Dedifferentiated amniotic fluid mesenchymal stem cell (primary cell): Measurements from ENCODE around the gene KLC3.

Experiments used
- DNase-seq: peaks from one replicate; pipeline ENCODE4 v3.0.0-alpha.2; 2016; ENCODE audit errors: extremely low spot score

Gene KLC3

GRCh38 chr19:45349126-45349415 is 8.5 kb downstream of the KLC3 start:
- DNase-seq, result no peak

- no peak for DNase-seq
Measured at GRCh38 chr19:45349430-45349941, 8.9 kb downstream of the KLC3 start.

GRCh38 chr19:45350477-45351058 is 10.0 kb downstream of the KLC3 start:
- DNase-seq, result no peak

- DNase-seq, result no peak
Measured at GRCh38 chr19:45351401-45351952, 10.9 kb downstream of the KLC3 start.

- DNase-seq, result no peak
Measured at GRCh38 chr19:45352062-45352461, 11.5 kb downstream of the KLC3 start.

GRCh38 chr19:45352471-45352870 is 11.9 kb downstream of the KLC3 start:
- DNase-seq, result no peak

- DNase-seq, result no peak
Measured at GRCh38 chr19:45352914-45353796, 12.6 kb downstream of the KLC3 start.

- no peak for DNase-seq
Measured at GRCh38 chr19:45354241-45354842, 13.8 kb downstream of the KLC3 start.

- DNase-seq, result no peak
Measured at GRCh38 chr19:45355402-45355801, 14.9 kb downstream of the KLC3 start.

GRCh38 chr19:45355910-45356309 is 15.4 kb downstream of the KLC3 start:
- DNase-seq, result no peak

GRCh38 chr19:45356760-45357444 is 16.4 kb downstream of the KLC3 start:
- no peak for DNase-seq

- no peak for DNase-seq
Measured at GRCh38 chr19:45357445-45357783, 16.9 kb downstream of the KLC3 start.

GRCh38 chr19:45358213-45358792 is 17.8 kb downstream of the KLC3 start:
- no peak for DNase-seq

- DNase-seq, result no peak
Measured at GRCh38 chr19:45361608-45362007, 21.1 kb downstream of the KLC3 start.

GRCh38 chr19:45362291-45362690 is 21.7 kb downstream of the KLC3 start:
- no peak for DNase-seq

- no peak for DNase-seq
Measured at GRCh38 chr19:45363861-45364459, 23.4 kb downstream of the KLC3 start.

GRCh38 chr19:45364696-45365095 is 24.1 kb downstream of the KLC3 start:
- no peak for DNase-seq

GRCh38 chr19:45368127-45368526 is 27.6 kb downstream of the KLC3 start:
- no peak for DNase-seq

- no peak for DNase-seq
Measured at GRCh38 chr19:45368737-45369340, 28.3 kb downstream of the KLC3 start.

- DNase-seq, result peak; percentile 99
Measured at GRCh38 chr19:45370410-45371204, 30.1 kb downstream of the KLC3 start, which contains the start of gene ERCC2. TSS of gene ERCC2 (minus strand) at chr19:45370573. CDS start at chr19:45370540, 33 bp downstream.
